Neural cell (in vitro differentiated cells): ENCODE data around the gene LENEP. TPM values are rescaled to one million over a fixed set of nuclear protein-coding genes. Genes with fewer than 3 reads are reported as not detected.

ENCODE experiments used
- H2AFZ ChIP-seq: fragments of 200-600, 300-800 bp; sonication (generic), shearing (Covaris generic); 2 replicates; pipeline ENCODE4 v1.6.0; 2014; ENCODE audit warnings: low read depth, mild to moderate bottlenecking, antibody characterized with exemption, low read length, moderate library complexity
- H3F3A ChIP-seq: fragments of 200-600 bp; shearing (Covaris generic); 2 replicates; pipeline ENCODE4 v1.6.1; 2016; ENCODE audit warnings: mild to moderate bottlenecking, moderate library complexity, mixed read lengths, antibody characterized with exemption, low read length; ENCODE audit not compliant: insufficient read depth, poor library complexity, severe bottlenecking
- H3K27ac ChIP-seq: fragments of 200-600, 300-800 bp; sonication (generic), shearing (Covaris generic); 2 replicates; pipeline ENCODE4 v1.5.1; 2014; ENCODE audit warnings: mild to moderate bottlenecking, low read length, moderate library complexity
- H3K27me3 ChIP-seq: fragments of 300-800, 200-600 bp; sonication (generic), shearing (Covaris generic); 2 replicates; pipeline ENCODE4 v1.6.0; 2014; ENCODE audit warnings: mild to moderate bottlenecking, low read depth, low read length, moderate library complexity; ENCODE audit not compliant: insufficient read depth
- H3K36me3 ChIP-seq: fragments of 300-800, 200-600 bp; sonication (generic), shearing (Covaris generic); 2 replicates; pipeline ENCODE4 v1.5.1; 2014; ENCODE audit warnings: mild to moderate bottlenecking, antibody characterized with exemption, low read length, moderate library complexity; ENCODE audit not compliant: insufficient read depth
- H3K4me2 ChIP-seq: fragments of 300-800, 200-600 bp; sonication (generic), shearing (Covaris generic); 2 replicates; pipeline ENCODE4 v1.6.0; 2014; ENCODE audit warnings: mild to moderate bottlenecking, low read length
- H3K4me3 ChIP-seq: fragments of 300-800, 200-600 bp; sonication (generic), shearing (Covaris generic); 2 replicates; pipeline ENCODE4 v1.5.1; 2014; ENCODE audit warnings: mild to moderate bottlenecking, low read length, moderate library complexity
- H3K79me2 ChIP-seq: fragments of 200-600 bp; shearing (Covaris generic); replicated peaks from 2 replicates; pipeline ENCODE4 v1.6.0; 2014; ENCODE audit warnings: mild to moderate bottlenecking, low read length, moderate library complexity; ENCODE audit not compliant: insufficient read depth
- H3K9ac ChIP-seq: fragments of 300-800, 200-600 bp; sonication (generic), shearing (Covaris generic); 2 replicates; pipeline ENCODE4 v1.6.1; 2016; ENCODE audit warnings: mild to moderate bottlenecking, low read length, mixed read lengths
- H3K9me2 ChIP-seq: fragments of 200-600 bp; shearing (Covaris generic); 2 replicates; pipeline ENCODE4 v1.6.1; 2016; ENCODE audit warnings: mild to moderate bottlenecking, low read length, mixed read lengths; ENCODE audit not compliant: insufficient read depth
- H3K9me3 ChIP-seq: fragments of 200-600, 300-800 bp; sonication (generic), shearing (Covaris generic); 2 replicates; pipeline ENCODE4 v1.6.1; 2016; ENCODE audit warnings: mild to moderate bottlenecking, mixed run types, low read length, moderate library complexity, mixed read lengths
- H4K20me1 ChIP-seq: fragments of 200-600 bp; shearing (Covaris generic); 2 replicates; pipeline ENCODE4 v1.6.1; 2016; ENCODE audit warnings: mild to moderate bottlenecking, mixed run types; ENCODE audit not compliant: insufficient read depth
- CTCF ChIP-seq: fragments of 450-650 bp; IDR thresholded peaks from 2 replicates; pipeline ENCODE4 v1.5.1; 2014; ENCODE audit warnings: antibody characterized with exemption, mild to moderate bottlenecking, moderate library complexity; ENCODE audit not compliant: poor library complexity, severe bottlenecking
- EP300 ChIP-seq: fragments of 450-650 bp; conservative IDR thresholded peaks from 2 replicates; pipeline ENCODE4 v1.6.1; 2014; ENCODE audit warnings: antibody characterized with exemption, mild to moderate bottlenecking, moderate library complexity; ENCODE audit not compliant: poor library complexity, severe bottlenecking
- EZH2 ChIP-seq: fragments of 200-600, 300-800 bp; shearing (Covaris generic), sonication (generic); IDR thresholded peaks from 2 replicates; pipeline ENCODE4 v1.6.1; 2014; ENCODE audit warnings: antibody characterized with exemption, low read length, borderline replicate concordance, mild to moderate bottlenecking; ENCODE audit not compliant: insufficient read depth, poor library complexity, severe bottlenecking
- MXI1 ChIP-seq: fragments of 450-650 bp; conservative IDR thresholded peaks from 2 replicates; pipeline ENCODE4 v1.6.1; 2014; ENCODE audit warnings: antibody characterized with exemption, mild to moderate bottlenecking; ENCODE audit not compliant: poor library complexity, severe bottlenecking
- POLR2AphosphoS5 ChIP-seq: IDR thresholded peaks from 2 replicates; pipeline ENCODE4 v1.6.1; 2012
- RAD21 ChIP-seq: fragments of 450-650 bp; conservative IDR thresholded peaks from 2 replicates; pipeline ENCODE4 v1.6.1; 2014; ENCODE audit warnings: antibody characterized with exemption, mild to moderate bottlenecking, moderate library complexity
- SMC3 ChIP-seq: fragments of 450-650 bp; conservative IDR thresholded peaks from 2 replicates; pipeline ENCODE4 v1.6.1; 2014; ENCODE audit warnings: antibody characterized with exemption, mild to moderate bottlenecking, moderate library complexity; ENCODE audit not compliant: poor library complexity
- TAF1 ChIP-seq: IDR thresholded peaks from 2 replicates; pipeline ENCODE4 v1.6.1; 2012; ENCODE audit warnings: low read depth
- polyA plus RNA-seq: library from polyadenylated mRNA; depleted of rRNA; stranded (reverse); fragments of >200 nt; gene quantifications from 2 replicates; pipeline ENCODE4 v1.2.3, GENCODE V29; 2014
- TF ChIP-seq, protein P1 (sequence below): IDR thresholded peaks from 2 replicates; pipeline ENCODE4 v1.6.1; 2012; ENCODE audit warnings: borderline replicate concordance

LENEP gene
- polyA plus RNA-seq, 1 donor from 2014 or later = not detected

DNA sequence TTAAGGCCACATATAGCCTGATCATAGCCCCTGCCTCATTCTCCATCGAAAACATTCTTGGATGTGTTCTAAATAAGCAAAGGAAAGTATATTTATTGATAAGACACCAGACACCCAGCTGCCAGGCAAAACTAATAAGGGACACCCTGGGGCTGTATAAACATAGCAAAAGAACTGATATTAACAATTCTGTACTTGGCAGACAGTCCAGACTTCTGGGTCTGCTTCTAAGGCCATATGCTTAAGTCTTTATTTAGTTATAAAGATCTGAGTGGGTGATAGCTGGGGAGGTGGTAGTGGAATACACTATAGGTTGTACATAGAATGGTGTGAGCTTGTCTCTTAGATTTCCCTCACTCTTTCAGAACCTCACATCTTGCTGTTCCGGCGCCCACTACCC, 15.0 kb upstream of the LENEP start:
- no peak overlapping the region for H3K9ac ChIP-seq
- H3K27me3 ChIP-seq = no peaks in the 10 kb centered on the region
- no peaks in the 10 kb centered on the region for H3K36me3 ChIP-seq
- no peak overlapping the region for H3K4me2 ChIP-seq
- H3F3A ChIP-seq = peaks cover 3% of the 10 kb centered on the region
- no peak overlapping the region for H3K4me3 ChIP-seq
- peaks cover 26% of the 10 kb centered on the region for H3K79me2 ChIP-seq
- TF ChIP-seq, protein P1, sequence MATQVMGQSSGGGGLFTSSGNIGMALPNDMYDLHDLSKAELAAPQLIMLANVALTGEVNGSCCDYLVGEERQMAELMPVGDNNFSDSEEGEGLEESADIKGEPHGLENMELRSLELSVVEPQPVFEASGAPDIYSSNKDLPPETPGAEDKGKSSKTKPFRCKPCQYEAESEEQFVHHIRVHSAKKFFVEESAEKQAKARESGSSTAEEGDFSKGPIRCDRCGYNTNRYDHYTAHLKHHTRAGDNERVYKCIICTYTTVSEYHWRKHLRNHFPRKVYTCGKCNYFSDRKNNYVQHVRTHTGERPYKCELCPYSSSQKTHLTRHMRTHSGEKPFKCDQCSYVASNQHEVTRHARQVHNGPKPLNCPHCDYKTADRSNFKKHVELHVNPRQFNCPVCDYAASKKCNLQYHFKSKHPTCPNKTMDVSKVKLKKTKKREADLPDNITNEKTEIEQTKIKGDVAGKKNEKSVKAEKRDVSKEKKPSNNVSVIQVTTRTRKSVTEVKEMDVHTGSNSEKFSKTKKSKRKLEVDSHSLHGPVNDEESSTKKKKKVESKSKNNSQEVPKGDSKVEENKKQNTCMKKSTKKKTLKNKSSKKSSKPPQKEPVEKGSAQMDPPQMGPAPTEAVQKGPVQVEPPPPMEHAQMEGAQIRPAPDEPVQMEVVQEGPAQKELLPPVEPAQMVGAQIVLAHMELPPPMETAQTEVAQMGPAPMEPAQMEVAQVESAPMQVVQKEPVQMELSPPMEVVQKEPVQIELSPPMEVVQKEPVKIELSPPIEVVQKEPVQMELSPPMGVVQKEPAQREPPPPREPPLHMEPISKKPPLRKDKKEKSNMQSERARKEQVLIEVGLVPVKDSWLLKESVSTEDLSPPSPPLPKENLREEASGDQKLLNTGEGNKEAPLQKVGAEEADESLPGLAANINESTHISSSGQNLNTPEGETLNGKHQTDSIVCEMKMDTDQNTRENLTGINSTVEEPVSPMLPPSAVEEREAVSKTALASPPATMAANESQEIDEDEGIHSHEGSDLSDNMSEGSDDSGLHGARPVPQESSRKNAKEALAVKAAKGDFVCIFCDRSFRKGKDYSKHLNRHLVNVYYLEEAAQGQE = no peak
- TF ChIP-seq CTCF = no peak
- TF ChIP-seq EP300 = no peak
- no peak for TF ChIP-seq TAF1
- TF ChIP-seq POLR2AphosphoS5 = no peak
- no peak for TF ChIP-seq EZH2
- no peak for TF ChIP-seq SMC3
- no peak for TF ChIP-seq MXI1
- no peak for TF ChIP-seq RAD21
- H3K9me2 ChIP-seq = no peaks in the 10 kb centered on the region
- no peaks in the 10 kb centered on the region for H3K9me3 ChIP-seq
- H2AFZ ChIP-seq = no peak overlapping the region
- H3K27ac ChIP-seq = no peak overlapping the region
- H4K20me1 ChIP-seq = no peaks in the 10 kb centered on the region

DNA sequence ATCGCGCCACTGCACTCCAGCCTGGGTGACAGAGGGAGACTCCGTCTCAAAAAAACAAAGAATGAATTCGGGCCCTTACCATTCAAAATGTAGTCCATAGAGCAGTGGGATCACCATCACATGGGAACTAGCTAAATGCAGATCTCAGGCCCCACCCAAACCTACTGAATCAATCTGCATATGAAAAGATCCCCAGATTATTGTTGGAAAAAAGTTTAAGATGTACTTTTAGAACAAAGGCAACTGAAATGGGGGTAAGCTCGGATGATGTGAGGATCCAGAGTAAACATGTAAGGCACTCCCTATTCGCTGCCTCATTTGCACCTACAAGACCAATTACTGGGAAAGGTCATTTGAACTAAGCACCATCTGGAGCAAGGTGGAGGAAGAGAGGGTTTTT, 11.0 kb upstream of the LENEP start:
- H2AFZ ChIP-seq = peak overlapping the region; percentile 49

More for the DNA sequence above, 11.0 kb upstream of the LENEP start:
- H3K27me3 ChIP-seq = no peaks in the 10 kb centered on the region
- no peaks in the 10 kb centered on the region for H3K36me3 ChIP-seq
- TF ChIP-seq, protein P1 = no peak
- no peak for TF ChIP-seq EP300
- TF ChIP-seq CTCF = no peak
- TF ChIP-seq EZH2 = no peak
- TF ChIP-seq POLR2AphosphoS5 = no peak
- no peak for TF ChIP-seq SMC3
- TF ChIP-seq TAF1 = no peak
- TF ChIP-seq MXI1 = no peak
- TF ChIP-seq RAD21 = no peak
- H3K9me3 ChIP-seq = no peaks in the 10 kb centered on the region
- H3K9me2 ChIP-seq = no peaks in the 10 kb centered on the region
- peak overlapping the region; percentile 38 for H3K27ac ChIP-seq
- H3K9ac ChIP-seq = peak overlapping the region; percentile 45
- no peaks in the 10 kb centered on the region for H3F3A ChIP-seq
- peak overlapping the region; percentile 85 for H3K4me2 ChIP-seq
- peak overlapping the region; percentile 94 for H3K4me3 ChIP-seq
- H3K79me2 ChIP-seq = peaks cover 22% of the 10 kb centered on the region
- H4K20me1 ChIP-seq = no peaks in the 10 kb centered on the region
